H1 (cell line): Measurements from ENCODE around the gene TMEM178B. TPM values are rescaled to one million over a fixed set of nuclear protein-coding genes. Genes with fewer than 3 reads are reported as not detected.

Source experiments
- CTCF ChIA-PET: fragments of 300-600 bp; sonication (Branson Sonifier 250); formaldehyde crosslinking; loops from one replicate; lab custom pipeline; 2021; ENCODE audit not compliant: partially characterized antibody; lab: Charles Lee
- POLR2A ChIA-PET: fragments of 300-600 bp; sonication (Branson Sonifier 250); formaldehyde crosslinking; loops from one replicate; lab custom pipeline; 2021; ENCODE audit warnings: inconsistent platforms; ENCODE audit not compliant: partially characterized antibody; lab: Charles Lee
- DNase-seq, 2 experiments: peaks; one replicate each; pipeline versions ENCODE4 v3.0.0 to v3.0.0-alpha.2; 2010 to 2022; ENCODE audit warnings: low spot score in 2 of 2, low read depth in 1 of 2, mixed read lengths in 1 of 2
- FAIRE-seq: peaks from 2 replicates; lab custom pipeline; 2011; peaks lifted over from hg19 to GRCh38; lab: Jason Lieb, UNC
- H2AFZ ChIP-seq: 2 replicates; pipeline ENCODE4 v1.8.1; 2012; ENCODE audit warnings: low read length, inconsistent platforms
- H2AK5ac ChIP-seq: 2 replicates; pipeline ENCODE4 v1.6.1; 2013; ENCODE audit warnings: low read depth, low read length
- H2BK120ac ChIP-seq: replicated peaks from 2 replicates; pipeline ENCODE3; 2013; ENCODE audit warnings: low read depth, low read length, inconsistent platforms
- H2BK12ac ChIP-seq: 2 replicates; pipeline ENCODE4 v1.6.1; 2013; ENCODE audit warnings: low read depth, low read length
- H2BK15ac ChIP-seq: 2 replicates; pipeline ENCODE4 v1.6.1; 2013; ENCODE audit warnings: low read length
- H2BK20ac ChIP-seq: 2 replicates; pipeline ENCODE4 v1.6.1; 2013; ENCODE audit warnings: low read length
- H2BK5ac ChIP-seq: 2 replicates; pipeline ENCODE4 v1.6.1; 2013; ENCODE audit warnings: low read depth, low read length
- H3K14ac ChIP-seq: 2 replicates; pipeline ENCODE4 v1.6.1; 2013; ENCODE audit warnings: inconsistent platforms; ENCODE audit not compliant: insufficient read length
- H3K18ac ChIP-seq: 2 replicates; pipeline ENCODE4 v1.6.1; 2013; ENCODE audit warnings: low read length; ENCODE audit errors: extremely low read depth
- H3K23ac ChIP-seq: 2 replicates; pipeline ENCODE4 v1.6.1; 2013; ENCODE audit warnings: inconsistent platforms; ENCODE audit not compliant: insufficient read length
- H3K23me2 ChIP-seq: 2 replicates; pipeline ENCODE4 v1.6.1; 2013; ENCODE audit warnings: low read depth, low read length
- H3K27ac ChIP-seq: 2 replicates; pipeline ENCODE4 v1.6.1; 2011; ENCODE audit warnings: low read depth, low read length, inconsistent platforms
- H3K27me3 ChIP-seq, 4 experiments: replicated peaks in 1 of 4; 1 replicate in 1 of 4; 2 replicates in 3 of 4; pipeline versions ENCODE4 v1.6.1 to v1.8.1; 2011 to 2013; ENCODE audit warnings: low read length in 3 of 4, mild to moderate bottlenecking in 3 of 4, inconsistent platforms in 2 of 4, mixed read lengths in 2 of 4, moderate library complexity in 1 of 4; ENCODE audit not compliant: control insufficient read depth in 3 of 4, insufficient read depth in 3 of 4; ENCODE audit errors: extremely low read depth in 1 of 4
- H3K36me3 ChIP-seq, 4 experiments: 2 replicates each; pipeline versions ENCODE4 v1.6.1 to v1.8.1; 2011 to 2013; ENCODE audit warnings: mild to moderate bottlenecking in 4 of 4, low read length in 3 of 4, moderate library complexity in 2 of 4, control low read depth in 1 of 4, inconsistent platforms in 1 of 4; ENCODE audit not compliant: insufficient read depth in 4 of 4, control insufficient read depth in 2 of 4
- H3K4ac ChIP-seq: replicated peaks from 2 replicates; pipeline ENCODE3; 2013; ENCODE audit warnings: low read length, low read depth, mixed read lengths, inconsistent platforms; ENCODE audit not compliant: insufficient read length
- H3K4me1 ChIP-seq, 4 experiments: replicated peaks in 1 of 4; 1 replicate in 1 of 4; 2 replicates in 3 of 4; pipeline versions ENCODE4 v1.6.1 to v1.8.1; 2011 to 2013; ENCODE audit warnings: low read length in 3 of 4, inconsistent platforms in 2 of 4, mixed read lengths in 1 of 4; ENCODE audit not compliant: insufficient read depth in 4 of 4, control insufficient read depth in 3 of 4
- H3K4me2 ChIP-seq, 2 experiments: 2 replicates each; pipeline versions ENCODE4 v1.6.1 to v1.8.1; 2011 to 2013; ENCODE audit warnings: low read depth in 2 of 2, low read length in 2 of 2, control low read depth in 1 of 2, inconsistent platforms in 1 of 2, mild to moderate bottlenecking in 1 of 2; ENCODE audit not compliant: insufficient read depth in 1 of 2
- H3K4me3 ChIP-seq, 4 experiments: fragments of 200-600, 300-600 bp in 1 of 4; sonication (generic), shearing (Covaris generic), sonication (Bioruptor Twin) in 1 of 4; 2 replicates each; pipeline versions ENCODE4 v1.5.1 to v1.8.1; 2011 to 2016; ENCODE audit warnings: low read length in 4 of 4, low read depth in 3 of 4, control low read depth in 2 of 4, inconsistent platforms in 2 of 4, mild to moderate bottlenecking in 2 of 4, mixed read lengths in 1 of 4, moderate library complexity in 1 of 4; ENCODE audit not compliant: insufficient read depth in 2 of 4; ENCODE audit errors: extremely low read depth in 1 of 4
- H3K56ac ChIP-seq: replicated peaks from 2 replicates; pipeline ENCODE3; 2013; ENCODE audit warnings: low read depth, mild to moderate bottlenecking, mixed read lengths, low read length, inconsistent platforms; ENCODE audit not compliant: insufficient read length
- H3K79me1 ChIP-seq: 2 replicates; pipeline ENCODE4 v1.6.1; 2013; ENCODE audit warnings: low read depth, low read length, control low read depth
- H3K79me2 ChIP-seq, 2 experiments: 2 replicates each; pipeline versions ENCODE4 v1.6.1 to v1.8.1; 2012 to 2013; ENCODE audit warnings: low read length in 2 of 2, mild to moderate bottlenecking in 2 of 2, inconsistent platforms in 1 of 2; ENCODE audit not compliant: insufficient read depth in 2 of 2, control insufficient read depth in 1 of 2
- H3K9ac ChIP-seq, 4 experiments: replicated peaks in 1 of 4; 1 replicate in 1 of 4; 2 replicates in 3 of 4; pipeline versions ENCODE4 v1.6.1 to v1.8.1; 2011 to 2013; ENCODE audit warnings: low read depth in 3 of 4, low read length in 3 of 4, control low read depth in 2 of 4, mild to moderate bottlenecking in 2 of 4, moderate library complexity in 2 of 4, inconsistent platforms in 1 of 4; ENCODE audit errors: extremely low read depth in 1 of 4
- H3K9me3 ChIP-seq, 2 experiments: 2 replicates each; pipeline versions ENCODE4 v1.6.1 to v1.8.1; 2012 to 2013; ENCODE audit warnings: mild to moderate bottlenecking in 2 of 2, moderate library complexity in 2 of 2, control low read depth in 1 of 2, inconsistent platforms in 1 of 2, low read depth in 1 of 2, low read length in 1 of 2, mixed read lengths in 1 of 2; ENCODE audit not compliant: insufficient read depth in 2 of 2
- H4K20me1 ChIP-seq, 2 experiments: replicated peaks in 1 of 2; 2 replicates each; pipeline versions ENCODE3 to v1.8.1; 2011 to 2013; ENCODE audit warnings: inconsistent platforms in 2 of 2, low read length in 2 of 2, mild to moderate bottlenecking in 1 of 2; ENCODE audit not compliant: insufficient read depth in 2 of 2, control insufficient read depth in 1 of 2
- H4K5ac ChIP-seq: 2 replicates; pipeline ENCODE4 v1.6.1; 2013; ENCODE audit warnings: low read length, low read depth, mixed read lengths, inconsistent platforms; ENCODE audit not compliant: insufficient read length
- H4K8ac ChIP-seq: 2 replicates; pipeline ENCODE4 v1.8.0; 2013; ENCODE audit warnings: mild to moderate bottlenecking, moderate library complexity, low read length, inconsistent platforms; ENCODE audit not compliant: insufficient read depth; ENCODE audit errors: extremely low read depth
- H4K91ac ChIP-seq: replicated peaks from 2 replicates; pipeline ENCODE3; 2013; ENCODE audit warnings: low read length, mixed read lengths, inconsistent platforms; ENCODE audit not compliant: insufficient read length
- WGBS, 2 experiments: shearing (Covaris generic) in 1 of 2; methylation state at CpG; one replicate each; pipeline versions ENCODE4 v1.1.6 to v1.1.7; 2013 to 2015; ENCODE audit warnings: low lambda C conversion rate in 2 of 2, mixed read lengths in 2 of 2, inconsistent platforms in 1 of 2, low coverage in 1 of 2, missing lambda C conversion rate in 1 of 2; ENCODE audit not compliant: insufficient replicate concordance in 2 of 2, insufficient coverage in 1 of 2, insufficient read length in 1 of 2; ENCODE audit errors: extremely low coverage in 1 of 2, missing lambda C conversion rate in 1 of 2; 5-methylcytosine and 5-hydroxymethylcytosine counted together
- polyA plus RNA-seq, 7 experiments: library from polyadenylated mRNA; depleted of rRNA in 3 of 7; stranded (reverse) in 5 of 7; unstranded in 2 of 7; fragments of >200 nt in 5 of 7; fragments of 200-250 nt in 2 of 7; gene quantifications; 1 replicate in 5 of 7; 2 replicates in 1 of 7; 4 replicates in 1 of 7; pipeline versions ENCODE4 v1.2.1 to v1.2.3, GENCODE V29; 2011 to 2013; ENCODE audit warnings: missing spikeins in 2 of 7, mixed read lengths in 2 of 7
- total RNA-seq: library from RNA; stranded (reverse); fragmentation: NEBNext Ultra II Directional; extraction: Animal tissue kit (Norgen Biotek cat#: 25700); gene quantifications from 2 replicates; pipeline ENCODE4 v1.2.1, GENCODE V29; 2021

TMEM178B gene
- total and polyA plus RNA-seq, 2 of the 8 experiments (the other 6 are each of a cell fraction or from before 2014, with no cell fraction given): 5.3 to 18.1 TPM

DNA sequence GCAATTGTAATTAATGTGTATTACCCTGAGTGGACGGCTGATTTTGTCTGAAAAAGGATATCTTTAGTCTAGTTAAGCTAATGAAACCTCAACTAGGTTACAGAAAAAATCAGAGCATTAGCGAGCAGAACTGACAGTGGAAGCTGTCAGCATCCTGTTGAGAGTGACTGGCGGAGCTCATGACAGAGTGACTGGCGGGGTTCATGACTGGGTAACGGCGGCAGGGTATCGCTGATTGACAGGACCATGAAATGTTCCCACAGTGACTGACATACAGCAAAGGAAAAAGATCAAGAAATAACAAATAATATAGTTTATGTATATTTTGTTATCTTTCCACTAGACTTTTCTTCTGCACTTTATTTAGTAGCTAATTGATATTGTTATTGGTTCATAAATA lies 274.9 kb downstream of the TMEM178B start:
- no peak overlapping the region for H3K14ac ChIP-seq
- H3K4me1 ChIP-seq: no peaks in the 10 kb centered on the region

More for the DNA sequence above, 274.9 kb downstream of the TMEM178B start:
- Histone ChIP-seq H3K27ac (no peak overlapping the region), H2BK120ac (no peak overlapping the region), H2BK15ac (no peak overlapping the region), H2BK20ac (no peak overlapping the region), H3K27me3 (no peaks in the 10 kb centered on the region), H4K8ac (no peak overlapping the region), H3K4me2 (no peak overlapping the region), H3K79me1 (no peaks in the 10 kb centered on the region), H3K18ac (no peak overlapping the region), H3K9ac (no peak overlapping the region; a peak in 1 of 7 replicates), H3K56ac (no peak overlapping the region), H2AK5ac (no peak overlapping the region), H3K79me2 (no peaks in the 10 kb centered on the region), H4K20me1 (peaks cover 0 to 2% of the 10 kb centered on the region in 2 experiments), H4K91ac (no peak overlapping the region), H3K23ac (no peak overlapping the region), H3K4me3 (no peak overlapping the region), H4K5ac (no peak overlapping the region), H3K23me2 (no peaks in the 10 kb centered on the region), H2BK12ac (no peak overlapping the region), H3K36me3 (no peaks in the 10 kb centered on the region), H3K4ac (no peak overlapping the region), H3K9me3 (no peaks in the 10 kb centered on the region), H2AFZ (no peak overlapping the region), H2BK5ac (no peak overlapping the region)
- ChIA-PET POLR2A (interaction anchor here (1.0 kb wide), 1 partner anchor 9 kb away, joined by 3 read pairs; no protein-coding TSS in a partner anchor), CTCF (interaction anchor here (0.6 to 1.9 kb wide), 9 partner anchors 9 to 187 kb away, joined by 3 to 6 read pairs (median 4); no protein-coding TSS in a partner anchor)
- DNase-seq (no peak), FAIRE-seq (no peak)
- WGBS, 2 experiments: 89% methylated on average over 7 of the region's 7 CpGs; no CpG with 5 or more reads in 1 of the 2 experiments
